Right lobe of liver (tissue), 4 donors: ENCODE results near the gene ZMIZ1.

Source experiments
- POLR2A ChIP-seq: fragments of 450-650 bp; IDR thresholded peaks from one replicate; pipeline ENCODE4 v1.6.1; 2017; ENCODE audit warnings: antibody characterized with exemption, mild to moderate bottlenecking
- TF ChIP-seq, protein P1 (sequence below), 4 donors: fragments of 200-600 bp in 3 of 4; fragments of 450-650 bp in 1 of 4; IDR thresholded peaks; one replicate each; pipeline versions ENCODE4 v1.5.1 to v1.8.0; 2016 to 2022; ENCODE audit warnings: antibody characterized with exemption in 4 of 4, mild to moderate bottlenecking in 2 of 4
- donor health status: DM: no; HTN: no; CAD: no.
- donor health status: DM: no; HTN: no; CAD: no.
- donor health status: DM: no; HTN: yes; CAD: no.

DNA sequence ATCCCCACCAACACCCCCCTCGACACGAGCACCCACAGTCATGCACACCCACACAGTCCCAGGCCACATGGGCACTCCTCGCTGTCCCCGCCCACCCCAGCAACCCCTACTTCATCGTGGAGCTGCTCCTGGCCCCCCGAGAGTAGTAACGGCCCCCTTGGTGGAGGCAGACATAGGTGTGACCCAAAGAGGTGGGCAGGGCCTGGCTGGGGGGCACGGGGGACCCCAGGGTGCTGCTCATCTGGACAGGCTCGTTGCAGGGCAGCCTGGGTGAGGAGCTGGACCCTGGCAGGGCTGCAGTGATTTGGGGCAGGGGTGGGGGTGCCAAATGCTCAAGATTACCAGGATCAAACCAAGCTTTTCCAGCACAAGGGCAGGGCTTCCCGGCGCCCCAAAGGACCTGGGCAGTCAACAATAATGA is 42.4 kb upstream of the ZMIZ1 start:
- TF ChIP-seq, protein P1, sequence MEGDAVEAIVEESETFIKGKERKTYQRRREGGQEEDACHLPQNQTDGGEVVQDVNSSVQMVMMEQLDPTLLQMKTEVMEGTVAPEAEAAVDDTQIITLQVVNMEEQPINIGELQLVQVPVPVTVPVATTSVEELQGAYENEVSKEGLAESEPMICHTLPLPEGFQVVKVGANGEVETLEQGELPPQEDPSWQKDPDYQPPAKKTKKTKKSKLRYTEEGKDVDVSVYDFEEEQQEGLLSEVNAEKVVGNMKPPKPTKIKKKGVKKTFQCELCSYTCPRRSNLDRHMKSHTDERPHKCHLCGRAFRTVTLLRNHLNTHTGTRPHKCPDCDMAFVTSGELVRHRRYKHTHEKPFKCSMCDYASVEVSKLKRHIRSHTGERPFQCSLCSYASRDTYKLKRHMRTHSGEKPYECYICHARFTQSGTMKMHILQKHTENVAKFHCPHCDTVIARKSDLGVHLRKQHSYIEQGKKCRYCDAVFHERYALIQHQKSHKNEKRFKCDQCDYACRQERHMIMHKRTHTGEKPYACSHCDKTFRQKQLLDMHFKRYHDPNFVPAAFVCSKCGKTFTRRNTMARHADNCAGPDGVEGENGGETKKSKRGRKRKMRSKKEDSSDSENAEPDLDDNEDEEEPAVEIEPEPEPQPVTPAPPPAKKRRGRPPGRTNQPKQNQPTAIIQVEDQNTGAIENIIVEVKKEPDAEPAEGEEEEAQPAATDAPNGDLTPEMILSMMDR (IDR thresholded peaks at IDR 0.05), result no peak
- TF ChIP-seq POLR2A, result no peak
